Keratinocyte (primary cell): ENCODE data around the gene ARHGAP22. TPM values are rescaled to one million over a fixed set of nuclear protein-coding genes. Genes with fewer than 3 reads are reported as not detected.

Experiments used
- DNase-seq: peaks from one replicate; pipeline ENCODE4 v3.0.0-alpha.2; 2011; ENCODE audit warnings: low read depth, missing footprints, low spot score
- FAIRE-seq: peaks from 2 replicates; lab custom pipeline; 2011; peaks lifted over from hg19 to GRCh38; lab: Jason Lieb, UNC
- H2AFZ ChIP-seq: 2 replicates; pipeline ENCODE4 v1.6.0; 2012; ENCODE audit warnings: low read length, control low read depth, inconsistent platforms; ENCODE audit not compliant: control insufficient read depth
- H3K27ac ChIP-seq: 2 replicates; pipeline ENCODE4 v1.5.1; 2011; ENCODE audit warnings: low read length; ENCODE audit not compliant: control insufficient read depth, insufficient read depth
- H3K27me3 ChIP-seq: 3 replicates; pipeline ENCODE4 v1.6.0; 2011; ENCODE audit warnings: low read length; ENCODE audit not compliant: control insufficient read depth, insufficient read depth; ENCODE audit errors: extremely low read depth
- H3K36me3 ChIP-seq, 2 experiments: 2 replicates in 1 of 2; 3 replicates in 1 of 2; pipeline ENCODE4 v1.5.1; 2011; ENCODE audit warnings: low read length in 2 of 2, mild to moderate bottlenecking in 1 of 2; ENCODE audit not compliant: control insufficient read depth in 2 of 2, insufficient read depth in 2 of 2; ENCODE audit errors: extremely low read depth in 1 of 2
- H3K4me1 ChIP-seq: 3 replicates; pipeline ENCODE4 v1.5.1; 2011; ENCODE audit warnings: low read length; ENCODE audit not compliant: control insufficient read depth, insufficient read depth; ENCODE audit errors: extremely low read depth
- H3K4me2 ChIP-seq: 3 replicates; pipeline ENCODE4 v1.6.0; 2011; ENCODE audit warnings: low read depth, low read length; ENCODE audit not compliant: control insufficient read depth, insufficient read depth; ENCODE audit errors: extremely low read depth
- H3K4me3 ChIP-seq, 3 experiments: fragments of 200-600 bp in 1 of 3; sonication (generic) in 1 of 3; 2 replicates in 2 of 3; 3 replicates in 1 of 3; pipeline ENCODE4 v1.5.1; 2011 to 2016; ENCODE audit warnings: low read length in 3 of 3, mild to moderate bottlenecking in 3 of 3, control low read depth in 2 of 3, inconsistent platforms in 1 of 3, low read depth in 1 of 3, mixed read lengths in 1 of 3, mixed run types in 1 of 3, moderate library complexity in 1 of 3; ENCODE audit not compliant: control insufficient read depth in 2 of 3, insufficient read depth in 2 of 3; ENCODE audit errors: extremely low read depth in 1 of 3
- H3K79me2 ChIP-seq: 2 replicates; pipeline ENCODE4 v1.6.0; 2012; ENCODE audit warnings: low read length; ENCODE audit not compliant: control insufficient read depth, insufficient read depth
- H3K9ac ChIP-seq: 3 replicates; pipeline ENCODE4 v1.6.0; 2011; ENCODE audit warnings: low read length; ENCODE audit not compliant: control insufficient read depth, insufficient read depth; ENCODE audit errors: extremely low read depth
- H3K9me1 ChIP-seq: 3 replicates; pipeline ENCODE4 v1.6.0; 2011; ENCODE audit warnings: low read length; ENCODE audit not compliant: control insufficient read depth, insufficient read depth; ENCODE audit errors: extremely low read depth
- H3K9me3 ChIP-seq: 2 replicates; pipeline ENCODE4 v1.5.1; 2012; ENCODE audit warnings: low read depth, low read length; ENCODE audit not compliant: control insufficient read depth
- H4K20me1 ChIP-seq: 3 replicates; pipeline ENCODE4 v1.6.0; 2011; ENCODE audit warnings: low read length; ENCODE audit not compliant: control insufficient read depth, insufficient read depth; ENCODE audit errors: extremely low read depth
- EZH2 ChIP-seq: IDR thresholded peaks from one replicate; pipeline ENCODE4 v1.6.1; 2012; ENCODE audit warnings: inconsistent platforms, mild to moderate bottlenecking, low read length, moderate library complexity
- dilution Hi-C: fragments of 300-500 bp; cut with MboI; formaldehyde crosslinking; loops from one replicate; pipeline ENCODE4 v1.7.0; 2020; ENCODE audit warnings: low sequenced_read_pairs; ENCODE audit not compliant: extremely low pct_ligation_motif_present
- polyA plus RNA-seq, 5 experiments: library from polyadenylated mRNA; depleted of rRNA in 3 of 5; stranded (reverse) in 3 of 5; stranded (forward) in 1 of 5; unstranded in 1 of 5; fragments of >200 nt; gene quantifications; 1 replicate in 1 of 5; 2 replicates in 3 of 5; 3 replicates in 1 of 5; pipeline versions ENCODE4 v1.2.1 to v1.2.3, GENCODE V29; 2011 to 2012; ENCODE audit warnings: missing spikeins in 2 of 5, low read depth in 1 of 5, low replicate concordance in 1 of 5
- TF ChIP-seq, protein P1 (sequence below), 3 experiments: IDR thresholded peaks in 1 of 3; conservative IDR thresholded peaks in 1 of 3; optimal IDR thresholded peaks in 1 of 3; 2 replicates in 2 of 3; 3 replicates in 1 of 3; pipeline versions ENCODE3 to v1.5.1; 2011; ENCODE audit warnings: low read length in 3 of 3, mild to moderate bottlenecking in 3 of 3, moderate library complexity in 2 of 3, control low read depth in 1 of 3, inconsistent platforms in 1 of 3; ENCODE audit not compliant: insufficient read depth in 2 of 3; ENCODE audit errors: extremely low read depth in 1 of 3

Gene ARHGAP22
- polyA plus RNA-seq, 1 donor (not counting 4 experiments of a cell fraction or from before 2014, with no cell fraction given), result 4.9 TPM

- H2AFZ ChIP-seq, result no peak overlapping the region
- H3K4me3 ChIP-seq, result no peak overlapping the region
- peaks cover 0 to 3% of the 10 kb centered on the region in 2 experiments for H3K36me3 ChIP-seq
- no peaks in the 10 kb centered on the region for H3K27me3 ChIP-seq
- no peaks in the 10 kb centered on the region for H3K79me2 ChIP-seq
- peaks cover 3% of the 10 kb centered on the region for H4K20me1 ChIP-seq
- DNase-seq, result no peak
- no peak for FAIRE-seq
- no peaks in the 10 kb centered on the region for H3K4me1 ChIP-seq
- H3K9me3 ChIP-seq, result no peaks in the 10 kb centered on the region
- H3K4me2 ChIP-seq, result no peak overlapping the region
- H3K27ac ChIP-seq, result no peak overlapping the region
- no peak overlapping the region for H3K9ac ChIP-seq
- no peaks in the 10 kb centered on the region for H3K9me1 ChIP-seq
- dilution Hi-C loops, result no loop called here
- no peak for TF ChIP-seq EZH2
- TF ChIP-seq, protein P1, sequence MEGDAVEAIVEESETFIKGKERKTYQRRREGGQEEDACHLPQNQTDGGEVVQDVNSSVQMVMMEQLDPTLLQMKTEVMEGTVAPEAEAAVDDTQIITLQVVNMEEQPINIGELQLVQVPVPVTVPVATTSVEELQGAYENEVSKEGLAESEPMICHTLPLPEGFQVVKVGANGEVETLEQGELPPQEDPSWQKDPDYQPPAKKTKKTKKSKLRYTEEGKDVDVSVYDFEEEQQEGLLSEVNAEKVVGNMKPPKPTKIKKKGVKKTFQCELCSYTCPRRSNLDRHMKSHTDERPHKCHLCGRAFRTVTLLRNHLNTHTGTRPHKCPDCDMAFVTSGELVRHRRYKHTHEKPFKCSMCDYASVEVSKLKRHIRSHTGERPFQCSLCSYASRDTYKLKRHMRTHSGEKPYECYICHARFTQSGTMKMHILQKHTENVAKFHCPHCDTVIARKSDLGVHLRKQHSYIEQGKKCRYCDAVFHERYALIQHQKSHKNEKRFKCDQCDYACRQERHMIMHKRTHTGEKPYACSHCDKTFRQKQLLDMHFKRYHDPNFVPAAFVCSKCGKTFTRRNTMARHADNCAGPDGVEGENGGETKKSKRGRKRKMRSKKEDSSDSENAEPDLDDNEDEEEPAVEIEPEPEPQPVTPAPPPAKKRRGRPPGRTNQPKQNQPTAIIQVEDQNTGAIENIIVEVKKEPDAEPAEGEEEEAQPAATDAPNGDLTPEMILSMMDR (optimal IDR thresholded peaks at IDR 0.05 in 1 of 3, IDR thresholded peaks at IDR 0.05 in 1 of 3, conservative IDR thresholded peaks at IDR 0.05 in 1 of 3; ENCODE audit: extremely low read depth in 1 of 3, insufficient read depth in 2 of 3, low read length in 3 of 3), result no peak
Measured at GRCh38 chr10:48458662-48459048, 146.2 kb downstream of the ARHGAP22 start.

- no peak for DNase-seq
- FAIRE-seq, result no peak
Measured at GRCh38 chr10:48457949-48458661, 146.8 kb downstream of the ARHGAP22 start.

More at GRCh38 chr10:48457949-48458661, 146.8 kb downstream of the ARHGAP22 start:
- H3K4me1 ChIP-seq, result no peaks in the 10 kb centered on the region
- no peak overlapping the region for H2AFZ ChIP-seq
- dilution Hi-C loops, result no loop called here
- H3K4me3 ChIP-seq, result no peak overlapping the region
- H3K4me2 ChIP-seq, result no peak overlapping the region
- no peak overlapping the region for H3K27ac ChIP-seq
- peaks cover 0 to 3% of the 10 kb centered on the region in 2 experiments for H3K36me3 ChIP-seq
- H3K27me3 ChIP-seq, result no peaks in the 10 kb centered on the region
- no peaks in the 10 kb centered on the region for H3K79me2 ChIP-seq
- H3K9me3 ChIP-seq, result no peaks in the 10 kb centered on the region
- peaks cover 3% of the 10 kb centered on the region for H4K20me1 ChIP-seq
- no peak overlapping the region for H3K9ac ChIP-seq
- no peak for TF ChIP-seq EZH2
- TF ChIP-seq, protein P1 (optimal IDR thresholded peaks at IDR 0.05 in 1 of 3, IDR thresholded peaks at IDR 0.05 in 1 of 3, conservative IDR thresholded peaks at IDR 0.05 in 1 of 3; ENCODE audit: extremely low read depth in 1 of 3, insufficient read depth in 2 of 3, low read length in 3 of 3), result no peak
- H3K9me1 ChIP-seq, result no peaks in the 10 kb centered on the region
